ENCODE data around the gene CACNA1B. TPM values are rescaled to one million over a fixed set of nuclear protein-coding genes. Genes with fewer than 3 reads are reported as not detected.

CACNA1B gene
- total RNA-seq, 1 experiment from 2014 or later: 7.8 TPM

- Mint-ChIP-seq H3K4me3 (no peak overlapping the region), H3K4me1 (0 out of 4 replicates have a peak, but pooled peaks cover 0 to 3% of the 10 kb centered on the region in 2 experiments), H3K36me3 (ENCODE audit: insufficient read depth in 1 of 3, low read depth in 3 of 3) (peaks cover 4 to 19% (median 8%) of the 10 kb centered on the region in 3 experiments; a peak in 5 of 7 replicates), H3K27me3 (ENCODE audit: low read depth) (no peaks in the 10 kb centered on the region), H3K27ac (peak overlapping the region in 2 of 3 experiments; percentile 73 to 87; a peak in 2 of 7 replicates), H3K9me3 (no peaks in the 10 kb centered on the region; a peak in 1 of 5 replicates)
- Histone ChIP-seq H2BK120ac (ENCODE audit: low read depth, low read length, poor library complexity, severe bottlenecking) (no peak overlapping the region), H3K56ac (ENCODE audit: insufficient read length, low read depth, low read length) (no peak overlapping the region), H3K9me3 (ENCODE audit: control insufficient read depth, low read depth, low read length) (no peaks in the 10 kb centered on the region), H4K91ac (ENCODE audit: insufficient read length, low read depth, low read length) (no peak overlapping the region), H2AFZ (ENCODE audit: low read length) (no peak overlapping the region), H3K18ac (ENCODE audit: insufficient read length, low read depth, low read length) (no peak overlapping the region), H3K79me2 (ENCODE audit: insufficient read depth, low read length) (no peaks in the 10 kb centered on the region), H3K4ac (ENCODE audit: low read depth, low read length) (no peak overlapping the region), H4K5ac (ENCODE audit: insufficient read length, low read depth, low read length) (no peak overlapping the region), H3K23ac (ENCODE audit: insufficient read length, low read depth, low read length) (no peak overlapping the region), H2BK12ac (ENCODE audit: insufficient read length, low read depth, low read length) (no peak overlapping the region), H3K4me1 (ENCODE audit: insufficient read depth, low read length) (no peaks in the 10 kb centered on the region), H3K79me1 (ENCODE audit: insufficient read depth, low read depth, low read length, poor library complexity, severe bottlenecking) (no peaks in the 10 kb centered on the region), H3K9ac (ENCODE audit: extremely low read depth, insufficient read length, low read length) (no peak overlapping the region), H3K14ac (ENCODE audit: insufficient read depth, low read length) (no peak overlapping the region), H2BK5ac (ENCODE audit: insufficient read length, low read length) (no peak overlapping the region), H3K27ac (ENCODE audit: insufficient read length, low read depth, low read length) (no peak overlapping the region), H2BK15ac (ENCODE audit: low read depth, low read length) (no peak overlapping the region), H3K23me2 (ENCODE audit: insufficient read length, low read depth, low read length, poor library complexity, severe bottlenecking) (peaks cover 2% of the 10 kb centered on the region), H3T11ph (ENCODE audit: low read length) (no peak overlapping the region), H2BK20ac (ENCODE audit: low read depth, low read length, poor library complexity, severe bottlenecking) (no peak overlapping the region), H2AK5ac (ENCODE audit: insufficient read length, low read length) (no peak overlapping the region), H3K27me3 (ENCODE audit: insufficient read depth, low read length) (no peaks in the 10 kb centered on the region), H4K8ac (replicated peaks; ENCODE audit: insufficient read length, low read depth, low read length) (no peak overlapping the region), H4K20me1 (ENCODE audit: control insufficient read depth, insufficient read depth, insufficient read length) (no peaks in the 10 kb centered on the region), H3K4me2 (ENCODE audit: insufficient read depth, insufficient read length, low read length) (no peak overlapping the region)
- TF ChIP-seq CTCF (conservative IDR thresholded peaks at IDR 0.05): no peak
- no peak for DNase-seq
- WGBS (ENCODE audit: extremely low coverage, insufficient read length, low lambda C conversion rate): no CpG with 5 or more reads among the region's 5 CpGs
These were observed 77.6 kb downstream of the CACNA1B start for GRCh38 chr9:137955224-137955570.
